Panc1 (cell line): Measurements from ENCODE around the gene TNIK. TPM values are rescaled to one million over a fixed set of nuclear protein-coding genes. Genes with fewer than 3 reads are reported as not detected.

Experiments used
- ATAC-seq: fragments of 200-7000 bp; cut with Tn5 transposase; 2 replicates; pipeline ENCODE4 v1.9.1; 2020; ENCODE audit warnings: mild to moderate bottlenecking, moderate library complexity
- BruUV-seq: library from RNA; stranded (reverse); fragments of 400-500 nt; replicated peaks from 2 replicates; lab custom pipeline; 2021; lab: Mats Ljungman, UMichigan
- CTCF ChIA-PET: fragments of 300-600 bp; sonication (Branson Sonifier 250); formaldehyde crosslinking; loops from one replicate; lab custom pipeline; 2022; ENCODE audit warnings: antibody characterized with exemption; lab: Charles Lee
- POLR2A ChIA-PET: fragments of 300-600 bp; sonication (Branson Sonifier 250); formaldehyde crosslinking; loops from one replicate; lab custom pipeline; 2022; ENCODE audit warnings: antibody characterized with exemption; lab: Charles Lee
- DNase-seq: peaks from one replicate; pipeline ENCODE4 v3.0.0-alpha.2; 2010; ENCODE audit warnings: low read depth, low spot score
- H3K27ac ChIP-seq: 2 replicates; pipeline ENCODE4 v1.5.1; 2011; ENCODE audit warnings: mild to moderate bottlenecking, low read length, inconsistent platforms
- H3K27me3 ChIP-seq: fragments of 200-500 bp; sonication (Bioruptor generic); 2 replicates; pipeline ENCODE4 v1.6.0; 2014; ENCODE audit warnings: low read length, inconsistent platforms; ENCODE audit not compliant: control insufficient read depth, insufficient read depth
- H3K36me3 ChIP-seq: fragments of 200-500 bp; sonication (Bioruptor generic); 2 replicates; pipeline ENCODE4 v1.5.1; 2014; ENCODE audit warnings: inconsistent platforms, mild to moderate bottlenecking, low read length, moderate library complexity; ENCODE audit not compliant: control insufficient read depth, insufficient read depth
- H3K4me1 ChIP-seq: 2 replicates; pipeline ENCODE4 v1.5.1; 2011; ENCODE audit warnings: inconsistent platforms, mild to moderate bottlenecking, low read length, moderate library complexity; ENCODE audit not compliant: control insufficient read depth, insufficient read depth
- H3K4me3 ChIP-seq, 2 experiments: 2 replicates each; pipeline ENCODE4 v1.5.1; 2011 to 2012; ENCODE audit warnings: low read depth in 2 of 2, low read length in 2 of 2, mild to moderate bottlenecking in 2 of 2, inconsistent platforms in 1 of 2, moderate library complexity in 1 of 2
- H3K9me3 ChIP-seq: fragments of 200-500 bp; sonication (Bioruptor generic); 2 replicates; pipeline ENCODE4 v1.5.1; 2014; ENCODE audit warnings: low read depth, mild to moderate bottlenecking, inconsistent platforms, low read length, moderate library complexity; ENCODE audit not compliant: control insufficient read depth, insufficient read depth
- CTCF ChIP-seq: fragments of 450-650 bp; IDR thresholded peaks from 2 replicates; pipeline ENCODE4 v1.5.1; 2017; ENCODE audit warnings: mild to moderate bottlenecking
- POLR2AphosphoS5 ChIP-seq: IDR thresholded peaks from 2 replicates; pipeline ENCODE4 v1.6.1; 2012; ENCODE audit warnings: mild to moderate bottlenecking, low read depth, low read length, moderate library complexity
- REST ChIP-seq, 2 experiments: IDR thresholded peaks; 2 replicates each; pipeline ENCODE4 v1.6.1; 2011 to 2012; ENCODE audit warnings: low read depth in 2 of 2, control low read depth in 1 of 2, low read length in 1 of 2, mild to moderate bottlenecking in 1 of 2, moderate library complexity in 1 of 2; ENCODE audit not compliant: insufficient read depth in 1 of 2
- SIN3A ChIP-seq: IDR thresholded peaks from 2 replicates; pipeline ENCODE4 v1.6.1; 2012; ENCODE audit warnings: low read depth, mild to moderate bottlenecking, low read length, moderate library complexity, borderline replicate concordance; ENCODE audit not compliant: insufficient read depth
- TCF7L2 ChIP-seq: IDR thresholded peaks from 2 replicates; pipeline ENCODE4 v1.6.1; 2011; ENCODE audit warnings: mild to moderate bottlenecking, low read depth, low read length, inconsistent platforms
- in situ Hi-C: cut with HindIII; loops from 2 replicates; pipeline ENCODE4 v1.10.0; 2016; ENCODE audit warnings: low sequenced_read_pairs, low pct_unique_long_range_greater_than_20kb
- intact Hi-C: fragments of 100-400 bp; cut with micrococcal nuclease; formaldehyde crosslinking; loops from one replicate; pipeline ENCODE4 v1.10.0; 2022; ENCODE audit not compliant: unreplicated experiment
- total RNA-seq: library from RNA; stranded (reverse); gene quantifications from one replicate; pipeline ENCODE4 v1.2.1, GENCODE V29; 2021; ENCODE audit not compliant: unreplicated experiment

Gene TNIK
- total RNA-seq, 1 experiment from 2014 or later, result 1.9 TPM

GRCh38 chr3:171099911-171100310 lies 360.3 kb downstream of the TNIK start:
- ChIA-PET POLR2A (interaction anchor here (0.9 kb wide), 1 partner anchor 104 kb away, joined by 5 read pairs; no protein-coding TSS in a partner anchor), CTCF (no interaction called here)
- no peak overlapping the region for H3K4me3 ChIP-seq
- intact Hi-C loops (no loop called here), in situ Hi-C loops (no loop called here)
- no peak for ATAC-seq
- BruUV-seq, result no TSS peak
- no peak for DNase-seq
- no peaks in the 10 kb centered on the region for H3K4me1 ChIP-seq
- no peaks in the 10 kb centered on the region for H3K27me3 ChIP-seq
- no peaks in the 10 kb centered on the region for H3K36me3 ChIP-seq
- H3K27ac ChIP-seq, result no peak overlapping the region
- no peaks in the 10 kb centered on the region for H3K9me3 ChIP-seq
- TF ChIP-seq POLR2AphosphoS5 (no peak), REST (IDR thresholded peaks at IDR 0.05; ENCODE audit: insufficient read depth in 1 of 2, low read depth in 2 of 2, low read length in 1 of 2) (no peak), CTCF (no peak), SIN3A (no peak), TCF7L2 (no peak)

- Histone ChIP-seq H3K4me1 (no peaks in the 10 kb centered on the region), H3K4me3 (no peak overlapping the region), H3K27ac (no peak overlapping the region), H3K27me3 (no peaks in the 10 kb centered on the region), H3K36me3 (no peaks in the 10 kb centered on the region), H3K9me3 (no peaks in the 10 kb centered on the region)
- TF ChIP-seq POLR2AphosphoS5 (no peak), TCF7L2 (no peak), CTCF (no peak), SIN3A (no peak), REST (IDR thresholded peaks at IDR 0.05; ENCODE audit: insufficient read depth in 1 of 2, low read depth in 2 of 2, low read length in 1 of 2) (no peak)
- ChIA-PET CTCF (no interaction called here), POLR2A (no interaction called here)
- DNase-seq (no peak), ATAC-seq (no peak)
- intact Hi-C loops, result no loop called here
- no TSS peak for BruUV-seq
- in situ Hi-C loops, result no loop called here
Measured at GRCh38 chr3:171095063-171095462, 365.1 kb downstream of the TNIK start.
